Peyer's patch (tissue), 4 donors: ENCODE results near the gene SCAMP3.

ENCODE experiments used
- POLR2A ChIP-seq, 2 donors: fragments of 450-650 bp; IDR thresholded peaks; one replicate each; pipeline ENCODE4 v1.5.1; 2017; ENCODE audit warnings: antibody characterized with exemption in 2 of 2, mild to moderate bottlenecking in 2 of 2, moderate library complexity in 2 of 2
- TF ChIP-seq, protein P1 (sequence below), 6 experiments: fragments of 450-650 bp in 4 of 6; fragments of 200-600 bp in 2 of 6; sonication (generic) in 1 of 6; IDR thresholded peaks; one replicate each; pipeline ENCODE4 v1.5.1; 2017 to 2019; ENCODE audit warnings: antibody characterized with exemption in 6 of 6, mild to moderate bottlenecking in 3 of 6, moderate library complexity in 1 of 6

DNA sequence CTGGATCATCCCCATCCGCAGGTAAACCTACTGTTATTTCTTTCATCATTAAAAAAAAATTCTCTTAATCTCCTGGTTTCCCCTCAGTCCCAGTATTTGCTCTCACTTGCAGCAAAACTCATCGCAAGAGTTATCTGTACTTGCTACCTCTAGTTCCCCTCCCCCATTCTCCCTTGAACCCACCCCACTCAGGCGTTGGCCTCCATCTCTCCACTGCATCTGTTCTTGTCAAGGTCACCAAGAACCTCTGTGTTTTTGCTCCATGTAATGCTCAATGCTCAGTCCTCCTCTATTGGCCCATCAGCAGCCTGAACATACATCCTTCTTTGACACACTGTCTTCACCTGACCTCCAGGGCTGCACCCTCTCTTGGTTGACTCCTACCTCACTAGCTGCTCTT is 34.5 kb upstream of the SCAMP3 start:
- no peak for TF ChIP-seq POLR2A (IDR thresholded peaks at IDR 0.05)
- TF ChIP-seq, protein P1, sequence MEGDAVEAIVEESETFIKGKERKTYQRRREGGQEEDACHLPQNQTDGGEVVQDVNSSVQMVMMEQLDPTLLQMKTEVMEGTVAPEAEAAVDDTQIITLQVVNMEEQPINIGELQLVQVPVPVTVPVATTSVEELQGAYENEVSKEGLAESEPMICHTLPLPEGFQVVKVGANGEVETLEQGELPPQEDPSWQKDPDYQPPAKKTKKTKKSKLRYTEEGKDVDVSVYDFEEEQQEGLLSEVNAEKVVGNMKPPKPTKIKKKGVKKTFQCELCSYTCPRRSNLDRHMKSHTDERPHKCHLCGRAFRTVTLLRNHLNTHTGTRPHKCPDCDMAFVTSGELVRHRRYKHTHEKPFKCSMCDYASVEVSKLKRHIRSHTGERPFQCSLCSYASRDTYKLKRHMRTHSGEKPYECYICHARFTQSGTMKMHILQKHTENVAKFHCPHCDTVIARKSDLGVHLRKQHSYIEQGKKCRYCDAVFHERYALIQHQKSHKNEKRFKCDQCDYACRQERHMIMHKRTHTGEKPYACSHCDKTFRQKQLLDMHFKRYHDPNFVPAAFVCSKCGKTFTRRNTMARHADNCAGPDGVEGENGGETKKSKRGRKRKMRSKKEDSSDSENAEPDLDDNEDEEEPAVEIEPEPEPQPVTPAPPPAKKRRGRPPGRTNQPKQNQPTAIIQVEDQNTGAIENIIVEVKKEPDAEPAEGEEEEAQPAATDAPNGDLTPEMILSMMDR (IDR thresholded peaks at IDR 0.05): no peak
